Measurements from ENCODE around the gene AMACR.
"Not testable (repeated sequence)": the region's sequence is repeated elsewhere in the genome, so short reads cannot be mapped to it uniquely, and the experiment has no call there.

- TF ChIP-seq POLR2AphosphoS5 (IDR thresholded peaks at IDR 0.05; ENCODE audit: low read depth, low read length); CTCF (IDR thresholded peaks at IDR 0.05); REST (IDR thresholded peaks at IDR 0.05; ENCODE audit: insufficient read depth in 1 of 2, low read depth in 2 of 2, low read length in 1 of 2); TCF7L2 (IDR thresholded peaks at IDR 0.05; ENCODE audit: low read depth, low read length); SIN3A (IDR thresholded peaks at IDR 0.05; ENCODE audit: borderline replicate concordance, insufficient read depth, low read depth, low read length): not testable (repeated sequence)
These were observed 22.7 kb upstream of the AMACR start for GRCh38 chr5:34030585-34030984.

Measured in Panc1 (cell line).